Panc1 (cell line): ENCODE measurements around the gene PTPRN. TPM values are rescaled to one million over a fixed set of nuclear protein-coding genes. Genes with fewer than 3 reads are reported as not detected.

Source experiments
- ATAC-seq: fragments of 200-7000 bp; cut with Tn5 transposase; 2 replicates; pipeline ENCODE4 v1.9.1; 2020; ENCODE audit warnings: mild to moderate bottlenecking, moderate library complexity
- BruUV-seq: library from RNA; stranded (reverse); fragments of 400-500 nt; replicated peaks from 2 replicates; lab custom pipeline; 2021; lab: Mats Ljungman, UMichigan
- CTCF ChIA-PET: fragments of 300-600 bp; sonication (Branson Sonifier 250); formaldehyde crosslinking; loops from one replicate; lab custom pipeline; 2022; ENCODE audit warnings: antibody characterized with exemption; lab: Charles Lee
- POLR2A ChIA-PET: fragments of 300-600 bp; sonication (Branson Sonifier 250); formaldehyde crosslinking; loops from one replicate; lab custom pipeline; 2022; ENCODE audit warnings: antibody characterized with exemption; lab: Charles Lee
- DNase-seq: peaks from one replicate; pipeline ENCODE4 v3.0.0-alpha.2; 2010; ENCODE audit warnings: low read depth, low spot score
- H3K27ac ChIP-seq: 2 replicates; pipeline ENCODE4 v1.5.1; 2011; ENCODE audit warnings: mild to moderate bottlenecking, low read length, inconsistent platforms
- H3K27me3 ChIP-seq: fragments of 200-500 bp; sonication (Bioruptor generic); 2 replicates; pipeline ENCODE4 v1.6.0; 2014; ENCODE audit warnings: low read length, inconsistent platforms; ENCODE audit not compliant: control insufficient read depth, insufficient read depth
- H3K36me3 ChIP-seq: fragments of 200-500 bp; sonication (Bioruptor generic); 2 replicates; pipeline ENCODE4 v1.5.1; 2014; ENCODE audit warnings: inconsistent platforms, mild to moderate bottlenecking, low read length, moderate library complexity; ENCODE audit not compliant: control insufficient read depth, insufficient read depth
- H3K4me1 ChIP-seq: 2 replicates; pipeline ENCODE4 v1.5.1; 2011; ENCODE audit warnings: inconsistent platforms, mild to moderate bottlenecking, low read length, moderate library complexity; ENCODE audit not compliant: control insufficient read depth, insufficient read depth
- H3K4me3 ChIP-seq, 2 experiments: 2 replicates each; pipeline ENCODE4 v1.5.1; 2011 to 2012; ENCODE audit warnings: low read depth in 2 of 2, low read length in 2 of 2, mild to moderate bottlenecking in 2 of 2, inconsistent platforms in 1 of 2, moderate library complexity in 1 of 2
- H3K9me3 ChIP-seq: fragments of 200-500 bp; sonication (Bioruptor generic); 2 replicates; pipeline ENCODE4 v1.5.1; 2014; ENCODE audit warnings: low read depth, mild to moderate bottlenecking, inconsistent platforms, low read length, moderate library complexity; ENCODE audit not compliant: control insufficient read depth, insufficient read depth
- CTCF ChIP-seq: fragments of 450-650 bp; IDR thresholded peaks from 2 replicates; pipeline ENCODE4 v1.5.1; 2017; ENCODE audit warnings: mild to moderate bottlenecking
- POLR2AphosphoS5 ChIP-seq: IDR thresholded peaks from 2 replicates; pipeline ENCODE4 v1.6.1; 2012; ENCODE audit warnings: mild to moderate bottlenecking, low read depth, low read length, moderate library complexity
- REST ChIP-seq, 2 experiments: IDR thresholded peaks; 2 replicates each; pipeline ENCODE4 v1.6.1; 2011 to 2012; ENCODE audit warnings: low read depth in 2 of 2, control low read depth in 1 of 2, low read length in 1 of 2, mild to moderate bottlenecking in 1 of 2, moderate library complexity in 1 of 2; ENCODE audit not compliant: insufficient read depth in 1 of 2
- SIN3A ChIP-seq: IDR thresholded peaks from 2 replicates; pipeline ENCODE4 v1.6.1; 2012; ENCODE audit warnings: low read depth, mild to moderate bottlenecking, low read length, moderate library complexity, borderline replicate concordance; ENCODE audit not compliant: insufficient read depth
- TCF7L2 ChIP-seq: IDR thresholded peaks from 2 replicates; pipeline ENCODE4 v1.6.1; 2011; ENCODE audit warnings: mild to moderate bottlenecking, low read depth, low read length, inconsistent platforms
- in situ Hi-C: cut with HindIII; loops from 2 replicates; pipeline ENCODE4 v1.10.0; 2016; ENCODE audit warnings: low sequenced_read_pairs, low pct_unique_long_range_greater_than_20kb
- intact Hi-C: fragments of 100-400 bp; cut with micrococcal nuclease; formaldehyde crosslinking; loops from one replicate; pipeline ENCODE4 v1.10.0; 2022; ENCODE audit not compliant: unreplicated experiment
- total RNA-seq: library from RNA; stranded (reverse); gene quantifications from one replicate; pipeline ENCODE4 v1.2.1, GENCODE V29; 2021; ENCODE audit not compliant: unreplicated experiment

PTPRN gene
- total RNA-seq, 1 experiment from 2014 or later, result not detected

- no peak for DNase-seq
- H3K27me3 ChIP-seq, result no peaks in the 10 kb centered on the region
- BruUV-seq, result no TSS peak
- H3K9me3 ChIP-seq, result no peaks in the 10 kb centered on the region
- POLR2A ChIA-PET, result no interaction called here
- H3K36me3 ChIP-seq, result no peaks in the 10 kb centered on the region
- H3K4me1 ChIP-seq, result peaks cover 4% of the 10 kb centered on the region; the same call in 1 of the 2 replicates
- TF ChIP-seq POLR2AphosphoS5 (no peak), CTCF (no peak), SIN3A (no peak), REST (IDR thresholded peaks at IDR 0.05; ENCODE audit: insufficient read depth in 1 of 2, low read depth in 2 of 2, low read length in 1 of 2) (no peak), TCF7L2 (no peak)
- no peak overlapping the region for H3K4me3 ChIP-seq
- CTCF ChIA-PET, result interaction anchor here (0.6 to 2.2 kb wide), 2 partner anchors 14 to 47 kb away, joined by 6 to 17 read pairs; partner anchors contain the start of gene DNAJB2
- H3K27ac ChIP-seq, result no peak overlapping the region
- intact Hi-C loops, result no loop called here
- in situ Hi-C loops, result no loop called here
- no peak for ATAC-seq
Observed at GRCh38 chr2:219292616-219293015, 16.6 kb downstream of the PTPRN start.

- ChIA-PET CTCF (interaction anchor here (0.6 to 2.2 kb wide), 2 partner anchors 13 to 48 kb away, joined by 6 to 17 read pairs; partner anchors contain the start of gene DNAJB2), POLR2A (no interaction called here)
- H3K4me3 ChIP-seq, result no peak overlapping the region
- ATAC-seq (no peak), DNase-seq (no peak)
- TF ChIP-seq POLR2AphosphoS5 (no peak), CTCF (no peak), TCF7L2 (no peak), SIN3A (no peak), REST (IDR thresholded peaks at IDR 0.05; ENCODE audit: insufficient read depth in 1 of 2, low read depth in 2 of 2, low read length in 1 of 2) (no peak)
- no peaks in the 10 kb centered on the region for H3K36me3 ChIP-seq
- intact Hi-C loops (no loop called here), in situ Hi-C loops (no loop called here)
- H3K27ac ChIP-seq, result no peak overlapping the region
- BruUV-seq, result no TSS peak
- H3K4me1 ChIP-seq, result peaks cover 4% of the 10 kb centered on the region; the same call in 1 of the 2 replicates
- H3K27me3 ChIP-seq, result no peaks in the 10 kb centered on the region
- no peaks in the 10 kb centered on the region for H3K9me3 ChIP-seq
Observed at GRCh38 chr2:219291910-219292490, 17.2 kb downstream of the PTPRN start.
